H1 (cell line): ENCODE data around the gene UBL4A. TPM values are rescaled to one million over a fixed set of nuclear protein-coding genes. Genes with fewer than 3 reads are reported as not detected.

Experiments
- KDM1A ChIP-seq: fragments of 200-600, 300-600 bp; sonication (generic); IDR thresholded peaks from 2 replicates; pipeline ENCODE4 v1.7.1; 2016; ENCODE audit warnings: mild to moderate bottlenecking, low read length, borderline replicate concordance
- polyA plus RNA-seq, 7 experiments: library from polyadenylated mRNA; depleted of rRNA in 3 of 7; stranded (reverse) in 5 of 7; unstranded in 2 of 7; fragments of >200 nt in 5 of 7; fragments of 200-250 nt in 2 of 7; gene quantifications; 1 replicate in 5 of 7; 2 replicates in 1 of 7; 4 replicates in 1 of 7; pipeline versions ENCODE4 v1.2.1 to v1.2.3, GENCODE V29; 2011 to 2013; ENCODE audit warnings: missing spikeins in 2 of 7, mixed read lengths in 2 of 7
- total RNA-seq: library from RNA; stranded (reverse); fragmentation: NEBNext Ultra II Directional; extraction: Animal tissue kit (Norgen Biotek cat#: 25700); gene quantifications from 2 replicates; pipeline ENCODE4 v1.2.1, GENCODE V29; 2021

The UBL4A gene
- total and polyA plus RNA-seq, 2 of the 8 experiments (the other 6 are each of a cell fraction or from before 2014, with no cell fraction given), result 23.1 to 31.7 TPM

GRCh38 chrX:154463611-154464220, 22.7 kb downstream of the UBL4A start (continued):
- no peak for TF ChIP-seq KDM1A
